Muscle of leg (tissue), 11 donors: ENCODE data around the gene YWHAG. TPM values are rescaled to one million over a fixed set of nuclear protein-coding genes. Genes with fewer than 3 reads are reported as not detected.
"Not testable (repeated sequence)": the region's sequence is repeated elsewhere in the genome, so short reads cannot be mapped to it uniquely, and the experiment has no call there.

ENCODE experiments used
- DNase-seq: peaks from one replicate; pipeline ENCODE4 v3.0.0; 2013
- H3K27ac ChIP-seq: one replicate; pipeline ENCODE4 v1.5.1; 2013; ENCODE audit warnings: mild to moderate bottlenecking, low read length, control low read depth
- H3K27me3 ChIP-seq: one replicate; pipeline ENCODE4 v1.6.1; 2013; ENCODE audit warnings: low read length; ENCODE audit not compliant: control insufficient read depth, insufficient read depth
- H3K36me3 ChIP-seq: one replicate; pipeline ENCODE4 v1.6.1; 2013; ENCODE audit warnings: low read length; ENCODE audit not compliant: control insufficient read depth, insufficient read depth
- H3K4me1 ChIP-seq: one replicate; pipeline ENCODE4 v1.6.1; 2013; ENCODE audit warnings: low read length; ENCODE audit not compliant: control insufficient read depth, insufficient read depth
- H3K4me3 ChIP-seq: one replicate; pipeline ENCODE4 v1.5.1; 2013; ENCODE audit warnings: low read length, control low read depth
- H3K9me3 ChIP-seq: replicated peaks from 2 replicates; pipeline ENCODE4 v1.6.1; 2013; ENCODE audit warnings: low read depth, low read length; ENCODE audit not compliant: control insufficient read depth
- WGBS: methylation state at CpG from one replicate; pipeline ENCODE4 v1.1.5; 2013; ENCODE audit warnings: missing lambda C conversion rate; ENCODE audit not compliant: insufficient coverage; 5-methylcytosine and 5-hydroxymethylcytosine counted together
- polyA plus RNA-seq, 8 donors: library from polyadenylated mRNA; unstranded; fragments of 120-200 nt; gene quantifications; one replicate each; pipeline versions ENCODE4 v1.2.1 to v1.2.3, GENCODE V29; 2013; ENCODE audit warnings: inconsistent platforms in 1 of 8, low replicate concordance in 1 of 8; ENCODE audit not compliant: insufficient read length in 8 of 8, insufficient read depth in 1 of 8
- total RNA-seq: library from RNA; stranded (reverse); fragments of 120-200 nt; gene quantifications from one replicate; pipeline ENCODE4 v1.2.4, GENCODE V29; 2013

The YWHAG gene
- total and polyA plus RNA-seq, 9 donors = 35.9 to 187 (median 170) TPM

GRCh38 chr7:76363754-76364153 lies 5.0 kb upstream of the YWHAG start:
- H3K36me3 ChIP-seq, H3K4me3 ChIP-seq, H3K27me3 ChIP-seq, H3K9me3 ChIP-seq, DNase-seq: not testable (repeated sequence)
- H3K27ac ChIP-seq = peak overlapping the region; percentile 99
- 60% methylated on average over 1 of the region's 3 CpGs for WGBS
- peaks cover 35% of the 10 kb centered on the region for H3K4me1 ChIP-seq

DNA sequence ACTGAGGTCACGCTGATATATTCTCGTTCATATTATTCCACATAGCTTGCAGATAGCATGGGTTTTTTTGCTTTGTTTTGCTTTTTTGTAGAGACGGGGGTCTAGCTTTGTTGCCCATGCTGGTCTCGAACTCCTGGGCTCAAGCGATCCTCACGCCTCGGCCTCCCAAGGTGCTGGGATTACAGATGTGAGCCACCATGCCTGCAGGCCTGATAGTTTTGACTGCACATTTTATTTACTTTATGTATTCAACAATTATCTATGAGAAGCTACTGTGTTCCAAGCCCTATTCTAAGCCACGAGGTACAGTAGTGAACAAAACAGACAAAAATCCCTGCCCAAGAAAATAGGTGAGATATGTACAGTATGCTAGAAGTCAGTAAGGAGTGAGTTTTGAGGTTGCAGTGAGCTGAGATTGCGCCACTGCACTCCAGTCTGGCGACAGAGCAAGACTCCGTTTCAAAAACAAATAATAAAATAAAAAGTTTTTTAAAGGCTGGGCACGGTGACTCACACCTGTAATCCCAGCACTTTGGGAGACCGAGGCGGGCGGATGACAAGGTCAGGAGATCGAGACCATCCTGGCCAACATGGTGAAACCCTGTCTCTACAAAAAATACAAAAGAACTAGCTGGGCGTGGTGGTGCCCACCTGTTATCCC lies 1.3 kb upstream of the YWHAG start:
- H3K36me3 ChIP-seq = peaks cover 4% of the 10 kb centered on the region
- peaks cover 26% of the 10 kb centered on the region for H3K4me1 ChIP-seq

DNA sequence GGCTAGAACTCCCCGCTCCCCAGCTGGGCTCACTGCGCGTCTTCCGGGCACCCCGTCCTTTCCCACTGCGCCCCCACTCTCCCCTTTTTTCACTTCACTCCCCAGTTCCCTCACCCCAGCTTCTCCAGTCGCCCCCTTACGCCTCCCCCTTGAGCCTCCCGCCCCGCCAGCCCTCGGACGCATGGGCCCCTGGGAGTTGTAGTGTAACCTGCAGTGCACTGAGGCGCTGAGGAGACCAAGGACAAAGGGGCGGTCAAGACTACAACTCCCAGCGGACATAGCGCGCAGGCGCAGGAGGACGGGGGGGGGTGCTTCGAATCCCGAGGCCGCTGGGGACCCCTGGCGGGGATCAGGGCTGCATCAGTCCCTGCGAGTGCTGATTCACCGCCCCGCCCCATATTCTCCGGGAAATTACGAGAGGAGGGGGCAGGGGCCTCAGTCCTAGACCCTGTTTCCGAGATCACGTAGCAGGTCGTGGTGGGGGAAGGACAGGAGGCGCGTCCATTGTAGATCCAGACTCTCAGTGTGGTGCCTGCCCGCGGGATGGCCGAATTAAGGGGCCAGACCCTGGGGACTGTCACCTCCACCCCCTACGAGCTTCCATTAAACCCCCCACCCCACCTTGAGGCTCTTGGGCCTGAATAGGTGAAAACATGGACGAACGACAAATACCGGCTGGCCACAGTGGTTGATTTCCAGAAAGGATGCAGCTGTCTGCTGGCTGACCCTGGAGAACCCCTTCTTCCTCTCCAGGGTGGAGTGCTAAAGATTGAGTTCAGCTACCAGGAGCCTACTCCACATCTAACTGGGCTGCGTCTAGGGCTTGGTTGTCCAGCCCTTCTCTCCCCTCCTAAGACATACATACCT lies 553 bp upstream of the YWHAG start:
- WGBS = 0% methylated on average over 26 of the region's 41 CpGs
- peaks cover 4% of the 10 kb centered on the region for H3K36me3 ChIP-seq
- H3K27ac ChIP-seq = peak overlapping the region; percentile 95
- H3K27me3 ChIP-seq = no peaks in the 10 kb centered on the region
- H3K9me3 ChIP-seq = no peaks in the 10 kb centered on the region
- peak overlapping the region; percentile 75 for H3K4me3 ChIP-seq
- DNase-seq = peak; percentile 99
- peaks cover 19% of the 10 kb centered on the region for H3K4me1 ChIP-seq

More for the DNA sequence above, 1.3 kb upstream of the YWHAG start:
- Histone ChIP-seq H3K9me3 (no peaks in the 10 kb centered on the region), H3K4me3 (no peak overlapping the region), H3K27ac (peak overlapping the region; percentile 95), H3K27me3 (no peaks in the 10 kb centered on the region)
- WGBS = 89% methylated on average over 4 of the region's 17 CpGs
- no peak for DNase-seq

DNA sequence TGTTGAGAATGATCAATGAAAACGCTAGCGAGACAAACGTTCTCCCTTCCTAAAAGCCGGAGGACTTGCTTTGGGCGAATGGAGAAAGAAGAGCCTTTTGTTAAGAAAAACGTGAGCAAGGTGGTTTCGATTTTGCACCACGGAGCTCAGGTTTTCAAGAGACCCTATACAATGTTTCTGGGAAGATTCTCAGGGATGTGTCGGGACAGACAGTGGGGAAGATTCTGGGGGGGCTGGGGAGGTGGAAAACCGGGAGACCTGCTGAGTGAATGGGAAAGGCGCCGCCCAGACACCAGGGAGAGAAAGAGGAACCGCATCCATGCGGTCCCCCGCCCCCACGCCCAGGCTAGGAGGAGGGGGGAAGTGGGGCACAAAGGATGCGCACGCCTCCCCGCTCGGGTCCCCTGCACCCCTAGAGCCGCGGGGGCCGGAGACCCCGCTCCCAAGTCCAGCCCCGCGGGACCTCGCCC lies 745 bp downstream of the YWHAG start:
- H3K4me1 ChIP-seq = peaks cover 10% of the 10 kb centered on the region
- peak overlapping the region; percentile 75 for H3K4me3 ChIP-seq
- peaks cover 4% of the 10 kb centered on the region for H3K36me3 ChIP-seq
- H3K9me3 ChIP-seq = no peaks in the 10 kb centered on the region
- DNase-seq = peak; percentile 80
- H3K27me3 ChIP-seq = no peaks in the 10 kb centered on the region
- peak overlapping the region; percentile 96 for H3K27ac ChIP-seq
- 0% methylated on average over 26 of the region's 27 CpGs for WGBS

GRCh38 chr7:76357475-76358010 lies 1.2 kb downstream of the YWHAG start:
- 0% methylated on average over 2 of the region's 10 CpGs for WGBS
- H3K27ac ChIP-seq = peak overlapping the region; percentile 96
- H3K9me3 ChIP-seq = no peaks in the 10 kb centered on the region
- H3K27me3 ChIP-seq = no peaks in the 10 kb centered on the region
- H3K4me3 ChIP-seq = peak overlapping the region; percentile 75
- H3K4me1 ChIP-seq = peaks cover 10% of the 10 kb centered on the region
- peaks cover 4% of the 10 kb centered on the region for H3K36me3 ChIP-seq
- DNase-seq = no peak

GRCh38 chr7:76356823-76357222 lies 2.0 kb downstream of the YWHAG start:
- peaks cover 4% of the 10 kb centered on the region for H3K36me3 ChIP-seq
- H3K4me1 ChIP-seq = peaks cover 11% of the 10 kb centered on the region
- DNase-seq = peak; percentile 51
- no peaks in the 10 kb centered on the region for H3K27me3 ChIP-seq
- no peaks in the 10 kb centered on the region for H3K9me3 ChIP-seq
- no CpG with 5 or more reads among the region's 6 CpGs for WGBS
- peak overlapping the region; percentile 96 for H3K27ac ChIP-seq
- H3K4me3 ChIP-seq = peak overlapping the region; percentile 75

- Histone ChIP-seq H3K4me3 (no peak overlapping the region), H3K27me3 (no peaks in the 10 kb centered on the region), H3K4me1 (peaks cover 17% of the 10 kb centered on the region), H3K36me3 (peaks cover 8% of the 10 kb centered on the region), H3K9me3 (no peaks in the 10 kb centered on the region), H3K27ac (no peak overlapping the region)
- no CpG with 5 or more reads among the region's 4 CpGs for WGBS
- no peak for DNase-seq
Observed at GRCh38 chr7:76356115-76356514, 2.7 kb downstream of the YWHAG start.

GRCh38 chr7:76354981-76355730 lies 3.6 kb downstream of the YWHAG start:
- Histone ChIP-seq H3K4me3 (no peak overlapping the region), H3K36me3 (peaks cover 15% of the 10 kb centered on the region), H3K27ac (no peak overlapping the region), H3K9me3 (no peaks in the 10 kb centered on the region), H3K4me1 (peaks cover 17% of the 10 kb centered on the region), H3K27me3 (no peaks in the 10 kb centered on the region)
- 90% methylated on average over 2 of the region's 9 CpGs for WGBS
- DNase-seq = no peak

DNA sequence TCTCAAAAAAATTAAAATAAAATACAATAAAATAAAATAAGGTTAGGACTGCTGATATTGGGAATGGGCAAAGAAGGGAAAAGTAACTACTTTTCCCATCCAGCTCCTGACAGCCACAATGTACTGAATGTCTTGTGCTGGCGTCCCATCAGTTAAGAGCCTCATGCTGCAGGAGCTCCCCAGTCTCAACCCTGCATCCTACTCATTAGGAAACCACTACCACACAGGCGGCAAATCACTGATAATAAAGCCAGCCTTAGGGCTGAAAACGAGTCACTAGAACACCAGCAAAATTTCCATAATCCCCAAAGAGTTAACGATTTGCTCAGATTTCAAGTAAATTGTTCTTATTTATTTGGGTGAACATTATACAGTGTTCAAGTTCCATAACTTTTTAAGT lies 4.3 kb downstream of the YWHAG start:
- Histone ChIP-seq H3K4me1 (peaks cover 12% of the 10 kb centered on the region), H3K9me3 (no peaks in the 10 kb centered on the region), H3K36me3 (peaks cover 19% of the 10 kb centered on the region), H3K27me3 (no peaks in the 10 kb centered on the region), H3K4me3 (no peak overlapping the region), H3K27ac (no peak overlapping the region)
- no peak for DNase-seq
- no CpG with 5 or more reads among the region's 4 CpGs for WGBS
